ENCODE measurements around the gene CHEK2.
"Not testable (repeated sequence)": the region's sequence is repeated elsewhere in the genome, so short reads cannot be mapped to it uniquely, and the experiment has no call there.

Gene CHEK2

GRCh38 chr22:28741785-28742561 lies at the start of gene CHEK2, which contains the start of gene HSCB:
CHEK2 (minus strand) TSS chr22:28741820; CDS start chr22:28734721, 7,099 bp downstream.
HSCB (plus strand) TSS chr22:28742039; CDS start chr22:28742096, 57 bp downstream.
- peak; percentile 97 for DNase-seq (ENCODE audit: low read depth)

- DNase-seq (ENCODE audit: low read depth), result no peak
These were observed 49.5 kb upstream of the CHEK2 start for GRCh38 chr22:28791124-28791523.

- no peak for DNase-seq (ENCODE audit: low read depth)
These were observed 47.0 kb upstream of the CHEK2 start for GRCh38 chr22:28788601-28789000.

GRCh38 chr22:28783786-28784671 lies 42.4 kb upstream of the CHEK2 start:
- no peak for DNase-seq (ENCODE audit: low read depth)

- no peak for DNase-seq (ENCODE audit: low read depth)
These were observed 38.7 kb upstream of the CHEK2 start for GRCh38 chr22:28780296-28780695.

- DNase-seq (ENCODE audit: low read depth), result no peak
These were observed 38.2 kb upstream of the CHEK2 start for GRCh38 chr22:28779833-28780232.

- DNase-seq (ENCODE audit: low read depth), result no peak
These were observed 32.8 kb upstream of the CHEK2 start for GRCh38 chr22:28774378-28774777.

GRCh38 chr22:28773461-28773867 lies 31.8 kb upstream of the CHEK2 start:
- DNase-seq (ENCODE audit: low read depth), result no peak

GRCh38 chr22:28772633-28773460 lies 31.2 kb upstream of the CHEK2 start, which contains the start of gene CCDC117:
CCDC117 (plus strand) TSS chr22:28772695; CDS start chr22:28772850, 155 bp downstream.
- peak; percentile 88 for DNase-seq (ENCODE audit: low read depth)

- no peak for DNase-seq (ENCODE audit: low read depth)
These were observed 29.7 kb upstream of the CHEK2 start for GRCh38 chr22:28771195-28771791.

GRCh38 chr22:28769394-28770085 lies 27.9 kb upstream of the CHEK2 start:
- no peak for DNase-seq (ENCODE audit: low read depth)

GRCh38 chr22:28768701-28769393 lies 27.2 kb upstream of the CHEK2 start:
- DNase-seq (ENCODE audit: low read depth), result no peak

GRCh38 chr22:28766628-28767027 lies 25.0 kb upstream of the CHEK2 start:
- DNase-seq (ENCODE audit: low read depth), result no peak

GRCh38 chr22:28762000-28762399 lies 20.4 kb upstream of the CHEK2 start:
- DNase-seq (ENCODE audit: low read depth), result not testable (repeated sequence)

- no peak for DNase-seq (ENCODE audit: low read depth)
These were observed 19.8 kb upstream of the CHEK2 start for GRCh38 chr22:28761449-28761755.

GRCh38 chr22:28759861-28760560 lies 18.4 kb upstream of the CHEK2 start:
- no peak for DNase-seq (ENCODE audit: low read depth)

- DNase-seq (ENCODE audit: low read depth), result not testable (repeated sequence)
These were observed 12.9 kb upstream of the CHEK2 start for GRCh38 chr22:28754512-28754911.

- DNase-seq (ENCODE audit: low read depth), result no peak
These were observed 8.9 kb upstream of the CHEK2 start for GRCh38 chr22:28750471-28750881.

GRCh38 chr22:28743852-28744251 lies 2.2 kb upstream of the CHEK2 start:
- DNase-seq (ENCODE audit: low read depth), result no peak

- no peak for DNase-seq (ENCODE audit: low read depth)
These were observed 942 bp upstream of the CHEK2 start for GRCh38 chr22:28742562-28742962.
